Posterior vena cava (tissue), 2 donors: Measurements from ENCODE around the gene FAM174C. TPM values are rescaled to one million over a fixed set of nuclear protein-coding genes. Genes with fewer than 3 reads are reported as not detected.
"Not testable (repeated sequence)": the region's sequence is repeated elsewhere in the genome, so short reads cannot be mapped to it uniquely, and the experiment has no call there.

Experiments
- DNase-seq: peaks from one replicate; pipeline ENCODE4 v3.0.0-alpha.2; 2020; ENCODE audit warnings: low spot score
- intact Hi-C, 2 donors: fragments of 100-400 bp; cut with DNase I; formaldehyde crosslinking; loops; one replicate each; pipeline versions ENCODE4 v1.14.1 to v1.14.2; 2022 to 2023
- total RNA-seq, 2 donors: library from RNA; stranded (reverse); fragmentation: NEBNext Ultra II Directional; extraction: Animal tissue kit (Norgen Biotek cat#: 25700); gene quantifications; one replicate each; pipeline ENCODE4 v1.2.1, GENCODE V29; 2021
- donor health status: DM: yes; HTN: yes; CAD: no.
- donor health status: DM: yes; HTN: yes; CAD: no.

The FAM174C gene
- total RNA-seq, 2 donors from 2014 or later = 25.2 to 27.2 TPM

GRCh38 chr19:1235625-1236538 lies 39.4 kb upstream of the FAM174C start:
- intact Hi-C loops = no loop called here
- DNase-seq = no peak

- intact Hi-C loops = no loop called here
These were observed 38.8 kb upstream of the FAM174C start for GRCh38 chr19:1236576-1236975.

GRCh38 chr19:1237027-1237659 lies 38.2 kb upstream of the FAM174C start:
- intact Hi-C loops = no loop called here
- DNase-seq = no peak

More at GRCh38 chr19:1236576-1236975, 38.8 kb upstream of the FAM174C start:
- DNase-seq = no peak

GRCh38 chr19:1237754-1238368 lies 37.5 kb upstream of the FAM174C start, which contains the start of gene CBARP:
CBARP (minus strand) TSS chr19:1238005; CDS start chr19:1236100, 1,905 bp downstream.
- DNase-seq = no peak
- intact Hi-C loops = loop anchor here in 1 of 2 donors (2.0 kb wide), 1 partner anchor 17 kb away; no protein-coding TSS in a partner anchor

GRCh38 chr19:1238369-1239303 lies 36.7 kb upstream of the FAM174C start:
- DNase-seq = no peak
- intact Hi-C loops = loop anchor here in 1 of 2 donors (2.0 kb wide), 1 partner anchor 18 kb away; no protein-coding TSS in a partner anchor

GRCh38 chr19:1239420-1239795 lies 35.9 kb upstream of the FAM174C start:
- DNase-seq = no peak
- intact Hi-C loops = loop anchor here in 1 of 2 donors (2.0 kb wide), 1 partner anchor 19 kb away; no protein-coding TSS in a partner anchor

- intact Hi-C loops = loop anchor here in 1 of 2 donors (2.0 kb wide), 1 partner anchor 19 kb away; no protein-coding TSS in a partner anchor
- peak; percentile 97 for DNase-seq
These were observed 35.3 kb upstream of the FAM174C start for GRCh38 chr19:1239796-1240737.

GRCh38 chr19:1240925-1241324 lies 34.4 kb upstream of the FAM174C start:
- intact Hi-C loops = no loop called here
- DNase-seq = no peak

GRCh38 chr19:1241417-1242095 lies 33.8 kb upstream of the FAM174C start, which contains the start of gene ATP5F1D:
ATP5F1D (plus strand) TSS chr19:1241751; CDS start chr19:1241851, 100 bp downstream.
- DNase-seq = peak; percentile 98

GRCh38 chr19:1243768-1244692 lies 31.3 kb upstream of the FAM174C start:
- intact Hi-C loops = loop anchor here (1.0 to 2.0 kb wide), 2 partner anchors 23 kb away; no protein-coding TSS in a partner anchor

More at GRCh38 chr19:1241417-1242095, 33.8 kb upstream of the FAM174C start, which contains the start of gene ATP5F1D:
- intact Hi-C loops = no loop called here

GRCh38 chr19:1244693-1245451 lies 30.5 kb upstream of the FAM174C start:
- DNase-seq = no peak
- intact Hi-C loops = loop anchor here (1.0 to 2.0 kb wide), 2 partner anchors 22 kb away; no protein-coding TSS in a partner anchor

More at GRCh38 chr19:1243768-1244692, 31.3 kb upstream of the FAM174C start:
- peak; percentile 96 for DNase-seq

GRCh38 chr19:1245494-1246264 lies 29.7 kb upstream of the FAM174C start:
- intact Hi-C loops = loop anchor here in 1 of 2 donors (2.0 kb wide), 1 partner anchor 21 kb away; no protein-coding TSS in a partner anchor
- DNase-seq = no peak

GRCh38 chr19:1246265-1247087 lies 28.9 kb upstream of the FAM174C start:
- DNase-seq, intact Hi-C loops: not testable (repeated sequence)
